GM13976 (cell line): ENCODE measurements around the gene TMOD2.

Experiments used
- DNase-seq: peaks from one replicate; pipeline ENCODE4 v3.0.0; 2012; ENCODE audit warnings: low spot score
- in situ Hi-C: fragments of 300-500 bp; cut with MboI; formaldehyde crosslinking; loops from one replicate; pipeline ENCODE4 v1.12.0; 2022; ENCODE audit warnings: low sequenced_read_pairs, mixed read lengths, inconsistent platforms; ENCODE audit not compliant: unreplicated experiment
- TF ChIP-seq, protein P1 (sequence below): IDR thresholded peaks from 2 replicates; pipeline ENCODE4 v1.5.1; 2012; ENCODE audit warnings: borderline replicate concordance, mild to moderate bottlenecking; ENCODE audit not compliant: insufficient read depth; ENCODE audit errors: extremely low read depth, missing control alignments, control extremely low read depth

The TMOD2 gene

DNA sequence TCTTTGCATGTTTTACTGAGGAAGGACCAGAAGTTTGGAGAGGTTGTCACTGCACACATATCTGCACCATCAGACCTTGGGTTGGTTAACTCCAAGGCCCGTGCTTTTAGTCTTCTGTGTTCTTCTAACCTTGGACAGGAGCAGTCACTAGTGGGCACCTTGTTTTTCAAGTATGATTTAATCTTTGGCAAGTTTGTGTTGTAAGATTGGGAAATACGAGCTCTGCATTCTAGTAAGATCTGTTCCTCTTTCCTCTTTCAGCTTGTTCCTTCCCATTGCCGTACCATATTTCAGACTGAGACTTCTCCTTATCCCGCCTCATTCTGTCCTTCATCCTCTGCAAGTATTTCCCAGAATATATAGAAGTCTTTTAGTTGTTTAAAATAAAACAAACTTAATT is 5.1 kb downstream of the TMOD2 start:
- TF ChIP-seq, protein P1, sequence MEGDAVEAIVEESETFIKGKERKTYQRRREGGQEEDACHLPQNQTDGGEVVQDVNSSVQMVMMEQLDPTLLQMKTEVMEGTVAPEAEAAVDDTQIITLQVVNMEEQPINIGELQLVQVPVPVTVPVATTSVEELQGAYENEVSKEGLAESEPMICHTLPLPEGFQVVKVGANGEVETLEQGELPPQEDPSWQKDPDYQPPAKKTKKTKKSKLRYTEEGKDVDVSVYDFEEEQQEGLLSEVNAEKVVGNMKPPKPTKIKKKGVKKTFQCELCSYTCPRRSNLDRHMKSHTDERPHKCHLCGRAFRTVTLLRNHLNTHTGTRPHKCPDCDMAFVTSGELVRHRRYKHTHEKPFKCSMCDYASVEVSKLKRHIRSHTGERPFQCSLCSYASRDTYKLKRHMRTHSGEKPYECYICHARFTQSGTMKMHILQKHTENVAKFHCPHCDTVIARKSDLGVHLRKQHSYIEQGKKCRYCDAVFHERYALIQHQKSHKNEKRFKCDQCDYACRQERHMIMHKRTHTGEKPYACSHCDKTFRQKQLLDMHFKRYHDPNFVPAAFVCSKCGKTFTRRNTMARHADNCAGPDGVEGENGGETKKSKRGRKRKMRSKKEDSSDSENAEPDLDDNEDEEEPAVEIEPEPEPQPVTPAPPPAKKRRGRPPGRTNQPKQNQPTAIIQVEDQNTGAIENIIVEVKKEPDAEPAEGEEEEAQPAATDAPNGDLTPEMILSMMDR, result no peak
- no peak for DNase-seq
- in situ Hi-C loops, result no loop called here

DNA sequence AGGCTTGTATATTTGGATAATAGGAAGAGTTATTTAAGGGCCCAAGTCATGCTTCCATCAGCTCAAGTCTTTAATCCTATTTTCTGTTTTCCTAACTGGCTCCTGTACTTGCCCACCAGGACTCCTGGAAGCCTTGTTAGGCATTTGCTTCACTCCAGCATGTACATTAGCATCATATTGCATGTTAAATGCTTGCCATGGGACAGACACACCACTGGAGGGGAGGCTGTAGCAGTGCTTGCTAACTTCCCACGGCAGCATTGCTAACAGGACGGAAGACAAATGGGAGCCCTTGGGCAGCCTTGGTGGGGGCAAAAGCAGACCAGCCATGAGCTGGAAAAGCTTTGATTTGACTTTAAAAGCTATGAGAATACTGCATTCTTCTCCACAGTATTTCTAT is 6.1 kb downstream of the TMOD2 start:
- DNase-seq, result no peak
- in situ Hi-C loops, result no loop called here
- TF ChIP-seq, protein P1, result no peak

GRCh38 chr15:51758645-51759044 is 7.2 kb downstream of the TMOD2 start:
- TF ChIP-seq, protein P1, result no peak
- in situ Hi-C loops, result no loop called here
- no peak for DNase-seq

DNA sequence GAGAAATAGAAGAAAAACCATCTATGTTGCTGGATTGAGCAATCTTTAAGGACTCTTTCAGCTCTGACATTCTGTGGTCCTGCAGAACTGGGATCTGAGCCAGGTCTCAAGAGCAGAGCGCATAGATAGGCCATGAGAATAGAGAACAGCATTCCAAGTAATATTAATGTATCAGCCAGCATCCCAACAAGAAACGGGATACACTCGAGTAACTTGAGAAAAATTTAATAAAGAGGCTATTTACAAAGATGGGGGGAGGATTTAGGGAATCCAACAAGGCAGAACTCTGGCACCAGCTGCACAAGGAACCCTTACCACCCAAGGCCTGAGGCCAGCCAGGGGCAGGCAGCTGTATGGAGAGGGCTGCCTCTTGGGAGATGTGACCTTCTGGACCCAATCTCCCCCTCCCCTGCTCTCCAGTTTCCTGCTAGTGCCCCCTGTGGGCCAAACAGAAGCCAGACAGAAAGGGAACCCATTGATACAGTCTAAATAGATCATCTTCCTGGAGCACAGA is 8.2 kb downstream of the TMOD2 start:
- TF ChIP-seq, protein P1, result no peak
- in situ Hi-C loops, result no loop called here
- DNase-seq, result no peak

DNA sequence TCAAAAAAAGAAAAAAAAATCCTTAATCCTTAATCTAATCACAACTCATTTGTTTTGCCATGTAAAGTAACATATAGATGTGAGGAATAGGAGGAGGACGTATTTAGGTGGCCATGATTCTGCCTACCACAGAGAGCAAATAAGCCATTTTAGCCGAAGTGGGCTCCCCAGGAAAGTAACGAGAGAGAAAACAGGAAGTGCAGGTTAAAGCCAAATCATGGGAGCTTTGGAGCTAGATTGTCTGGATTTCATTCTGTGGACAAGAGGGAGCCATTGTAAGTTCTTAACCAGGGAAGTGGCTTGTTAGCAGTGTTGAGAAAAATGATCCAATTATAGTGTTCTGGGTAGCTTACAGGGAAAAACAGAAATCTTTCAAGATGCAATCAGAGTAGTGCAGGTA is 9.4 kb downstream of the TMOD2 start:
- TF ChIP-seq, protein P1, result no peak
- in situ Hi-C loops, result no loop called here
- no peak for DNase-seq

DNA sequence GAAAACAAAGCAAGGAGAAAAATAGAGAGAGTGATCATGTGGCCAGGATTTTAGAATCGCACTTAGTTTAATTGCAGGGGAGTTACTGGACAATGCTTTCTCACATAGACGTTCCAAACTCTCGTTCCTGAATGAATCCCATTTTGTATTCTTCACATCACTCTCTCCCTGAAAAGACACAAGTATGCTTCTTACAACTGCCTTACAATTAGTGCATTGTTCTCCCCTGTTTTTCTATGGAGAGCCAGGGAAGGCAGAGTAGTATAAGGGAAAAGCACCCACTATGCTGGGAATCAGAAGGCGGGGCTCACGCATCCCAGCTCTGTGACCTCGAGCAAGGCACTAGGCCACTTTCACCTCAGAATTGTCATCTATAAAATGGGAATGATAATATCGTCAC is 14.4 kb downstream of the TMOD2 start:
- DNase-seq, result no peak
- TF ChIP-seq, protein P1, result no peak
- in situ Hi-C loops, result no loop called here

- TF ChIP-seq, protein P1, result no peak
- in situ Hi-C loops, result no loop called here
- no peak for DNase-seq
Observed at GRCh38 chr15:51766341-51766740, 14.9 kb downstream of the TMOD2 start.
